SU-DHL-6 (cell line): ENCODE data around the gene BAK1.
"Not testable (repeated sequence)": the region's sequence is repeated elsewhere in the genome, so short reads cannot be mapped to it uniquely, and the experiment has no call there.

Experiments
- H2AFZ ChIP-seq: fragments of 200-600 bp; sonication (generic); 2 replicates; pipeline ENCODE4 v1.6.1; 2014; ENCODE audit warnings: low read depth, mild to moderate bottlenecking, moderate library complexity, mixed read lengths, antibody characterized with exemption, low read length; ENCODE audit not compliant: severe bottlenecking
- H3F3A ChIP-seq: fragments of 200-600 bp; shearing (Covaris generic); 2 replicates; pipeline ENCODE4 v1.6.0; 2016; ENCODE audit warnings: antibody characterized with exemption, mild to moderate bottlenecking; ENCODE audit not compliant: insufficient read depth
- H3K27ac ChIP-seq: fragments of 200-600 bp; sonication (generic); 2 replicates; pipeline ENCODE4 v1.5.1; 2016; ENCODE audit warnings: low read depth, mild to moderate bottlenecking, low read length, moderate library complexity, mixed read lengths
- H3K27me3 ChIP-seq: fragments of 200-600 bp; sonication (generic), shearing (Covaris generic); 2 replicates; pipeline ENCODE4 v1.6.0; 2014; ENCODE audit warnings: mild to moderate bottlenecking, low read length
- H3K36me3 ChIP-seq: fragments of 200-600 bp; sonication (generic); 2 replicates; pipeline ENCODE4 v1.6.1; 2014; ENCODE audit warnings: mild to moderate bottlenecking, low read length, mixed read lengths
- H3K4me2 ChIP-seq: fragments of 300-600, 200-600 bp; shearing (Covaris generic), sonication (generic); 2 replicates; pipeline ENCODE4 v1.6.0; 2014; ENCODE audit warnings: low read length, low read depth, mild to moderate bottlenecking; ENCODE audit not compliant: poor library complexity, severe bottlenecking
- H3K4me3 ChIP-seq: fragments of 200-600 bp; sonication (generic); 2 replicates; pipeline ENCODE4 v1.5.1; 2014; ENCODE audit warnings: antibody characterized with exemption, low read length, mild to moderate bottlenecking, mixed read lengths; ENCODE audit not compliant: insufficient read depth, poor library complexity, severe bottlenecking
- H3K79me2 ChIP-seq: fragments of 200-600 bp; sonication (generic); 2 replicates; pipeline ENCODE4 v1.6.1; 2014; ENCODE audit warnings: mild to moderate bottlenecking, low read length, moderate library complexity; ENCODE audit not compliant: insufficient read depth
- H3K9ac ChIP-seq: fragments of 200-600 bp; sonication (generic); 2 replicates; pipeline ENCODE4 v1.7.0; 2014; ENCODE audit warnings: mild to moderate bottlenecking, low read length
- H3K9me2 ChIP-seq: fragments of 200-600 bp; sonication (generic); replicated peaks from 2 replicates; pipeline ENCODE4 v1.6.1; 2014; ENCODE audit warnings: low read length; ENCODE audit not compliant: insufficient read depth
- H3K9me3 ChIP-seq: fragments of 200-600 bp; sonication (generic); 2 replicates; pipeline ENCODE4 v1.6.1; 2014; ENCODE audit warnings: low read length, mixed read lengths; ENCODE audit not compliant: insufficient read depth
- H4K20me1 ChIP-seq: fragments of 200-600 bp; sonication (generic); 2 replicates; pipeline ENCODE4 v1.6.1; 2014; ENCODE audit warnings: low read depth, mild to moderate bottlenecking, antibody characterized with exemption, low read length, moderate library complexity, mixed read lengths
- CTCF ChIP-seq: fragments of 200-600 bp; sonication (generic); IDR thresholded peaks from one replicate; pipeline ENCODE4 v1.5.1; 2017; ENCODE audit warnings: antibody characterized with exemption, mild to moderate bottlenecking, low read length, moderate library complexity; ENCODE audit not compliant: insufficient read depth, poor library complexity, severe bottlenecking
- EZH2phosphoT487 ChIP-seq: fragments of 200-600 bp; sonication (generic), shearing (Covaris generic); conservative IDR thresholded peaks from 2 replicates; pipeline ENCODE4 v1.6.1; 2018; ENCODE audit warnings: mild to moderate bottlenecking, antibody characterized with exemption, low read length, moderate library complexity, mixed read lengths

BAK1 gene

GRCh38 chr6:33566182-33567084 lies 13.6 kb downstream of the BAK1 start:
- Histone ChIP-seq H2AFZ (no peak overlapping the region), H3K4me3 (no peak overlapping the region), H4K20me1 (no peaks in the 10 kb centered on the region), H3K79me2 (no peaks in the 10 kb centered on the region), H3K9me2 (no peaks in the 10 kb centered on the region), H3F3A (peaks cover 11% of the 10 kb centered on the region), H3K9ac (no peak overlapping the region), H3K9me3 (no peaks in the 10 kb centered on the region), H3K27ac (no peak overlapping the region), H3K4me2 (no peak overlapping the region), H3K27me3 (no peaks in the 10 kb centered on the region), H3K36me3 (no peaks in the 10 kb centered on the region)
- TF ChIP-seq EZH2phosphoT487: no peak
- TF ChIP-seq CTCF: no peak

DNA sequence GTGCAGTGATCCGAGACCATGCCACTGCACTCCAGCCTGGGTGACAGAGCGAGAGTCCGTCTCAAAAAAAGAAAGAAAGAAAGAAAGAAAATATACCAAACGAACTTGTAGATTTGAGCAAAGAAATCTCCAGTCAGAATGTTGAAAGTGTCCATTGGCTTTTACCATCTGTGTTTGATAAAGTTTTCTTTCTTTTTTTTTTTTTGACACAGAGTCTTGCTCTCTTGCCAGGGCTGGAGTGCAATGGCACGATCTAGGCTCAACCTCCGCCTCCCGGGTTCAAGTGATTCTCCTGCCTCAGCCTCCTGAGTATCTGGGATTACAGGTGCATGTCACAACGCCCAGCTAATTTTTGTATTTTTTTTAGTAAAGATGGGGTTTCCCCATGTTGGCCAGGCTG lies 21.3 kb downstream of the BAK1 start:
- no peaks in the 10 kb centered on the region for H3K9me2 ChIP-seq
- no peaks in the 10 kb centered on the region for H4K20me1 ChIP-seq
- H3K36me3 ChIP-seq: no peaks in the 10 kb centered on the region
- H3K27me3 ChIP-seq: no peaks in the 10 kb centered on the region
- no peaks in the 10 kb centered on the region for H3K79me2 ChIP-seq
- TF ChIP-seq CTCF (no peak), EZH2phosphoT487 (no peak)
- H3F3A ChIP-seq: no peaks in the 10 kb centered on the region
- H2AFZ ChIP-seq: no peak overlapping the region
- H3K9me3 ChIP-seq: no peaks in the 10 kb centered on the region
- no peak overlapping the region for H3K4me2 ChIP-seq
- no peak overlapping the region for H3K9ac ChIP-seq
- H3K4me3 ChIP-seq: no peak overlapping the region
- H3K27ac ChIP-seq: no peak overlapping the region

DNA sequence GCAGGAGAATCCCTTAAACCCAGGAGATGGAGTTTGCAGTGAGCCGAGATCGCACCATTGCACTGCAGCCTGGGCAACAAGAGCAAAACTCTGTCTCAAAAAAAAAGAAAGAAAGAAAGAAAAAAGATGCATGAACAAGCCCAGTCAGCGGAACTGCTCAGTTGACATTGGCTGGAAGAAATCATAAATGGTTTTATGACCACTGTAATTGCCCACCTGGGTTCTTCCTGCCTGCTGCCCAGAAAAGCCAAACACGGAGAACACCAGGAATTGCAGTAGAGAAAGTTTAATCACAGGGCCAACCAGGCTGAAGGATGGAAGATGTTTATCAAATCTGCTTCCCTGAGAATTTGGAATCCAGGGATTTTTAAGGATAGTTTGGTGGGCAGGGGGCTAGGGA lies 22.7 kb downstream of the BAK1 start:
- H3K36me3 ChIP-seq: no peaks in the 10 kb centered on the region
- H3K27me3 ChIP-seq: no peaks in the 10 kb centered on the region
- H2AFZ ChIP-seq: no peak overlapping the region
- no peaks in the 10 kb centered on the region for H4K20me1 ChIP-seq
- H3K9ac ChIP-seq: no peak overlapping the region
- no peak overlapping the region for H3K27ac ChIP-seq
- no peak overlapping the region for H3K4me3 ChIP-seq
- H3K9me3 ChIP-seq: no peaks in the 10 kb centered on the region
- H3F3A ChIP-seq: no peaks in the 10 kb centered on the region
- no peaks in the 10 kb centered on the region for H3K79me2 ChIP-seq
- TF ChIP-seq CTCF: no peak
- no peak for TF ChIP-seq EZH2phosphoT487
- H3K9me2 ChIP-seq: no peaks in the 10 kb centered on the region
- H3K4me2 ChIP-seq: no peak overlapping the region

DNA sequence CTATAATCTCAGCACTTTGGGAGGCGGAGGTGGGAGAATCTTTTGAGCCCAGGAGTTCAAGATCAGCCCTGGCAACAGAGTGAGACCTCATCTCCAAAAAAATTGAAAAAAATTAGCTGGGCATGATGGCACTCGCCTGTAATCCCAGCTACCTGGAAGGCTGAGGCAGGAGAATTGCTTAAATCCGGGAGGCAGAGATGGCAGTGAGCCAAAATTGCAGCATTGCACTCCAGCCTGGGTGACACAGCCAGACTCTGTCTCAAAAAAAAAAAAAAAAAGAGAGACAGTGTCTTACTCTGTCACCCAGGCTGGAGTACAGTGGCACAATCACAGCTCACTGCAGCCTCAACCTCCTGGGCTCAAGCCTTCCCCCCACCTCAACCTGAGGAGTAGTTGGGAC lies 27.2 kb downstream of the BAK1 start:
- not testable (repeated sequence) for H3K9me3 ChIP-seq, H3F3A ChIP-seq, H3K27me3 ChIP-seq, H3K27ac ChIP-seq, H3K79me2 ChIP-seq, H3K9ac ChIP-seq, H3K4me3 ChIP-seq, H4K20me1 ChIP-seq, H2AFZ ChIP-seq, H3K36me3 ChIP-seq, H3K9me2 ChIP-seq, H3K4me2 ChIP-seq
